Muscle layer of duodenum (tissue), 2 donors: ENCODE data around the gene FGF1.

Experiments used
- H3K27ac ChIP-seq: one replicate; pipeline ENCODE4 v1.7.0; 2013; ENCODE audit warnings: mild to moderate bottlenecking, low read length
- H3K27me3 ChIP-seq: one replicate; pipeline ENCODE4 v1.7.0; 2013; ENCODE audit warnings: low read depth, mild to moderate bottlenecking, control low read depth, low read length
- H3K36me3 ChIP-seq, 2 donors: one replicate each; pipeline ENCODE4 v1.7.0; 2013; ENCODE audit warnings: low read length in 2 of 2, control low read depth in 1 of 2, mild to moderate bottlenecking in 1 of 2; ENCODE audit not compliant: insufficient read depth in 2 of 2, control insufficient read depth in 1 of 2
- H3K4me1 ChIP-seq, 2 donors: one replicate each; pipeline ENCODE4 v1.7.0; 2013; ENCODE audit warnings: low read length in 2 of 2, mild to moderate bottlenecking in 2 of 2, control low read depth in 1 of 2, moderate library complexity in 1 of 2; ENCODE audit not compliant: insufficient read depth in 2 of 2, control insufficient read depth in 1 of 2
- H3K4me3 ChIP-seq, 2 donors: one replicate each; pipeline ENCODE4 v1.7.0; 2013; ENCODE audit warnings: low read length in 2 of 2, low read depth in 1 of 2, mild to moderate bottlenecking in 1 of 2
- H3K9me3 ChIP-seq, 2 donors: one replicate each; pipeline ENCODE4 v1.7.0; 2013; ENCODE audit warnings: low read length in 2 of 2, control low read depth in 1 of 2, mild to moderate bottlenecking in 1 of 2; ENCODE audit not compliant: control insufficient read depth in 1 of 2
- donor health status: healthy.

The FGF1 gene

GRCh38 chr5:142640316-142641005 is 45.4 kb downstream of the FGF1 start:
- H3K27me3 ChIP-seq = no peaks in the 10 kb centered on the region
- H3K4me1 ChIP-seq = peaks cover 0 to 4% of the 10 kb centered on the region in 2 donors
- H3K27ac ChIP-seq = no peak overlapping the region
- no peaks in the 10 kb centered on the region for H3K36me3 ChIP-seq
- H3K4me3 ChIP-seq = no peak overlapping the region
- H3K9me3 ChIP-seq = no peaks in the 10 kb centered on the region

- Histone ChIP-seq H3K4me1 (peaks cover 0 to 2% of the 10 kb centered on the region in 2 donors), H3K27ac (no peak overlapping the region), H3K4me3 (no peak overlapping the region), H3K9me3 (no peaks in the 10 kb centered on the region), H3K36me3 (no peaks in the 10 kb centered on the region), H3K27me3 (no peaks in the 10 kb centered on the region)
Observed at GRCh38 chr5:142639455-142639854, 46.4 kb downstream of the FGF1 start.

GRCh38 chr5:142637871-142638270 is 48.0 kb downstream of the FGF1 start:
- Histone ChIP-seq H3K4me1 (no peaks in the 10 kb centered on the region), H3K27ac (no peak overlapping the region), H3K9me3 (no peaks in the 10 kb centered on the region), H3K4me3 (no peak overlapping the region), H3K36me3 (no peaks in the 10 kb centered on the region), H3K27me3 (no peaks in the 10 kb centered on the region)

GRCh38 chr5:142636698-142637324 is 49.1 kb downstream of the FGF1 start:
- H3K4me1 ChIP-seq = no peaks in the 10 kb centered on the region

GRCh38 chr5:142636093-142636492 is 49.8 kb downstream of the FGF1 start:
- no peak overlapping the region for H3K27ac ChIP-seq
- H3K27me3 ChIP-seq = no peaks in the 10 kb centered on the region
- no peaks in the 10 kb centered on the region for H3K4me1 ChIP-seq
- H3K4me3 ChIP-seq = no peak overlapping the region
- no peaks in the 10 kb centered on the region for H3K9me3 ChIP-seq
- H3K36me3 ChIP-seq = no peaks in the 10 kb centered on the region

More at GRCh38 chr5:142636698-142637324, 49.1 kb downstream of the FGF1 start:
- no peaks in the 10 kb centered on the region for H3K36me3 ChIP-seq
- no peak overlapping the region for H3K4me3 ChIP-seq
- no peaks in the 10 kb centered on the region for H3K27me3 ChIP-seq
- H3K9me3 ChIP-seq = no peaks in the 10 kb centered on the region
- no peak overlapping the region for H3K27ac ChIP-seq

- no peaks in the 10 kb centered on the region for H3K4me1 ChIP-seq
Observed at GRCh38 chr5:142634216-142635011, 51.5 kb downstream of the FGF1 start.

GRCh38 chr5:142630927-142631539 is 54.9 kb downstream of the FGF1 start:
- H3K27ac ChIP-seq = no peak overlapping the region
- no peaks in the 10 kb centered on the region for H3K9me3 ChIP-seq
- no peak overlapping the region for H3K4me3 ChIP-seq
- H3K4me1 ChIP-seq = peaks cover 0 to 7% of the 10 kb centered on the region in 2 donors
- no peaks in the 10 kb centered on the region for H3K36me3 ChIP-seq
- H3K27me3 ChIP-seq = no peaks in the 10 kb centered on the region

More at GRCh38 chr5:142634216-142635011, 51.5 kb downstream of the FGF1 start:
- Histone ChIP-seq H3K9me3 (no peaks in the 10 kb centered on the region), H3K27ac (no peak overlapping the region), H3K27me3 (no peaks in the 10 kb centered on the region), H3K4me3 (no peak overlapping the region), H3K36me3 (no peaks in the 10 kb centered on the region)

- H3K9me3 ChIP-seq = no peaks in the 10 kb centered on the region
- no peak overlapping the region for H3K27ac ChIP-seq
- H3K4me3 ChIP-seq = no peak overlapping the region
- peaks cover 0 to 18% of the 10 kb centered on the region in 2 donors for H3K4me1 ChIP-seq
- H3K27me3 ChIP-seq = no peaks in the 10 kb centered on the region
- no peaks in the 10 kb centered on the region for H3K36me3 ChIP-seq
Observed at GRCh38 chr5:142627383-142628217, 58.3 kb downstream of the FGF1 start.

- H3K4me3 ChIP-seq = no peak overlapping the region
- H3K27ac ChIP-seq = no peak overlapping the region
- no peaks in the 10 kb centered on the region for H3K9me3 ChIP-seq
- H3K36me3 ChIP-seq = no peaks in the 10 kb centered on the region
- H3K4me1 ChIP-seq = peaks cover 0 to 18% of the 10 kb centered on the region in 2 donors
- H3K27me3 ChIP-seq = no peaks in the 10 kb centered on the region
Observed at GRCh38 chr5:142626786-142627185, 59.1 kb downstream of the FGF1 start.

GRCh38 chr5:142626099-142626498 is 59.8 kb downstream of the FGF1 start:
- Histone ChIP-seq H3K36me3 (no peaks in the 10 kb centered on the region), H3K4me3 (no peak overlapping the region), H3K27me3 (no peaks in the 10 kb centered on the region), H3K4me1 (peaks cover 0 to 18% of the 10 kb centered on the region in 2 donors), H3K27ac (no peak overlapping the region), H3K9me3 (no peaks in the 10 kb centered on the region)
